Mucosa of gallbladder (tissue), 1 donor: Measurements from ENCODE around the gene RAB11FIP3. TPM values are rescaled to one million over a fixed set of nuclear protein-coding genes. Genes with fewer than 3 reads are reported as not detected.
"Not testable (repeated sequence)": the region's sequence is repeated elsewhere in the genome, so short reads cannot be mapped to it uniquely, and the experiment has no call there.

Experiments used
- DNase-seq: peaks from one replicate; pipeline ENCODE4 v3.0.0-alpha.2; 2020; ENCODE audit warnings: low spot score
- total RNA-seq: library from RNA; stranded (reverse); gene quantifications from one replicate; pipeline ENCODE4 v1.2.1, GENCODE V29; 2021
- donor health status: DM: no; HTN: no; CAD: no.

The RAB11FIP3 gene
- total RNA-seq, 1 donor from 2014 or later = 58.5 TPM

- not testable (repeated sequence) for DNase-seq
These were observed 3.3 kb upstream of the RAB11FIP3 start for GRCh38 chr16:422179-422578.

GRCh38 chr16:424033-424622 is 1.3 kb upstream of the RAB11FIP3 start:
- DNase-seq = peak; percentile 80

- DNase-seq = no peak
These were observed 797 bp upstream of the RAB11FIP3 start for GRCh38 chr16:424623-425081.

- DNase-seq = no peak
These were observed 278 bp downstream of the RAB11FIP3 start for GRCh38 chr16:425740-426114.

GRCh38 chr16:426115-426905 is 861 bp downstream of the RAB11FIP3 start:
- no peak for DNase-seq

GRCh38 chr16:426906-427249 is 1.4 kb downstream of the RAB11FIP3 start:
- DNase-seq = no peak

GRCh38 chr16:427250-427649 is 1.8 kb downstream of the RAB11FIP3 start:
- DNase-seq = no peak

- DNase-seq = no peak
These were observed 5.5 kb downstream of the RAB11FIP3 start for GRCh38 chr16:430904-431303.

GRCh38 chr16:440627-441026 is 15.2 kb downstream of the RAB11FIP3 start:
- no peak for DNase-seq

- no peak for DNase-seq
These were observed 16.0 kb downstream of the RAB11FIP3 start for GRCh38 chr16:441447-441846.

GRCh38 chr16:442976-443375 is 17.5 kb downstream of the RAB11FIP3 start:
- no peak for DNase-seq

- DNase-seq = no peak
These were observed 18.6 kb downstream of the RAB11FIP3 start for GRCh38 chr16:444027-444426.

- DNase-seq = no peak
These were observed 20.1 kb downstream of the RAB11FIP3 start for GRCh38 chr16:445566-445965.

- DNase-seq = no peak
These were observed 24.9 kb downstream of the RAB11FIP3 start for GRCh38 chr16:450385-450784.

- DNase-seq = no peak
These were observed 25.5 kb downstream of the RAB11FIP3 start for GRCh38 chr16:450785-451512.

GRCh38 chr16:454397-454940 is 29.0 kb downstream of the RAB11FIP3 start:
- no peak for DNase-seq

- DNase-seq = no peak
These were observed 30.0 kb downstream of the RAB11FIP3 start for GRCh38 chr16:455453-455852.

- no peak for DNase-seq
These were observed 31.5 kb downstream of the RAB11FIP3 start for GRCh38 chr16:456891-457483.

- DNase-seq = no peak
These were observed 32.4 kb downstream of the RAB11FIP3 start for GRCh38 chr16:457732-458400.

GRCh38 chr16:459761-460160 is 34.3 kb downstream of the RAB11FIP3 start:
- no peak for DNase-seq

GRCh38 chr16:460787-461186 is 35.3 kb downstream of the RAB11FIP3 start:
- no peak for DNase-seq

GRCh38 chr16:463071-463470 is 37.6 kb downstream of the RAB11FIP3 start:
- DNase-seq = no peak
